DMS153 treated with DMSO at 0.1 percent for 48 hours (cell line): Measurements from ENCODE around the gene CYP46A1.

Source experiments
- DNase-seq: peaks from one replicate; lab custom pipeline; 2025; ENCODE audit not compliant: unreplicated experiment; lab: John Stamatoyannopoulos, UW

The CYP46A1 gene

GRCh38 chr14:99673305-99674063 lies 10.6 kb upstream of the CYP46A1 start:
- DNase-seq = no peak

GRCh38 chr14:99674064-99674650 lies 9.9 kb upstream of the CYP46A1 start:
- DNase-seq = no peak

- no peak for DNase-seq
Observed at GRCh38 chr14:99674776-99675381, 9.2 kb upstream of the CYP46A1 start.

GRCh38 chr14:99675382-99675835 lies 8.7 kb upstream of the CYP46A1 start:
- DNase-seq = no peak

- no peak for DNase-seq
Observed at GRCh38 chr14:99675951-99676350, 8.1 kb upstream of the CYP46A1 start.

- no peak for DNase-seq
Observed at GRCh38 chr14:99676657-99677056, 7.4 kb upstream of the CYP46A1 start.

- no peak for DNase-seq
Observed at GRCh38 chr14:99677231-99678140, 6.6 kb upstream of the CYP46A1 start.

GRCh38 chr14:99678198-99678597 lies 5.9 kb upstream of the CYP46A1 start:
- no peak for DNase-seq

- no peak for DNase-seq
Observed at GRCh38 chr14:99679111-99679510, 5.0 kb upstream of the CYP46A1 start.

- DNase-seq = no peak
Observed at GRCh38 chr14:99679543-99679942, 4.6 kb upstream of the CYP46A1 start.

GRCh38 chr14:99679996-99680395 lies 4.1 kb upstream of the CYP46A1 start:
- DNase-seq = no peak

GRCh38 chr14:99681101-99681831 lies 2.8 kb upstream of the CYP46A1 start:
- no peak for DNase-seq

GRCh38 chr14:99681832-99682148 lies 2.3 kb upstream of the CYP46A1 start:
- DNase-seq = no peak

GRCh38 chr14:99682809-99683618 lies 1.1 kb upstream of the CYP46A1 start:
- peak; percentile 13 for DNase-seq

- DNase-seq = no peak
Observed at GRCh38 chr14:99684410-99684934, 374 bp downstream of the CYP46A1 start.

- no peak for DNase-seq
Observed at GRCh38 chr14:99685151-99685591, 1.1 kb downstream of the CYP46A1 start.

- DNase-seq = no peak
Observed at GRCh38 chr14:99685596-99685995, 1.5 kb downstream of the CYP46A1 start.

- DNase-seq = no peak
Observed at GRCh38 chr14:99686557-99687283, 2.6 kb downstream of the CYP46A1 start.
